ENCODE results near the gene LMAN2.
"Not testable (repeated sequence)": the region's sequence is repeated elsewhere in the genome, so short reads cannot be mapped to it uniquely, and the experiment has no call there.

Gene LMAN2

DNA sequence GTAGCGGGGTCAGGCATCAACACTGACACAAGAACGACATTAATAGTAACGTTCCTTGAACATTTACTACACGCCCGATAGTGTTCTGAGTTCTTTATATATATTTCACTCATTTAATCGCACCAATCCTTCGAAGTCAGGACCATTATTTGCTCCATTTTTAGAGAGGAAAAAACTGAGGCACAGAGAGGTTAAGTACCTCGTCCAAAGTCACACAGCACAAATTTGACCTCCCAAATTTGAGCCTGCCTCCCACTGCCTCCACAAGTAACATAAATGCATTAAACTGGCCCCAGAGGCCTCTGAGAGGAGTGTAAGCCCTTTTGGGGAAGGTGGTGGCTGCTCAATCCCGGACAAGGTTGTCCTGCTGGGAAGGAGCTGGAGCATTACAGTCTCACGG lies 12.1 kb upstream of the LMAN2 start:
- H3K23ac ChIP-seq (ENCODE audit: low read length), result no peak overlapping the region
- H3K4me1 ChIP-seq (ENCODE audit: control insufficient read depth, low read depth, low read length), result peaks cover 6% of the 10 kb centered on the region
- H2BK15ac ChIP-seq (replicated peaks; ENCODE audit: low read depth), result no peak overlapping the region
- H4K8ac ChIP-seq (ENCODE audit: low read depth, low read length), result no peak overlapping the region
- no CpG with 5 or more reads among the region's 10 CpGs for WGBS (ENCODE audit: extremely low coverage, insufficient coverage, low lambda C conversion rate)
- H3K4ac ChIP-seq (ENCODE audit: low read depth, low read length), result no peak overlapping the region
- H4K5ac ChIP-seq (ENCODE audit: low read length), result no peak overlapping the region
- H3K56ac ChIP-seq (ENCODE audit: low read length), result peak overlapping the region; percentile 43
- no peaks in the 10 kb centered on the region for H3K27me3 ChIP-seq (ENCODE audit: insufficient read depth, low read length, poor library complexity)
- no peak overlapping the region for H2BK5ac ChIP-seq (ENCODE audit: low read length)
- no peak overlapping the region for H2BK120ac ChIP-seq (ENCODE audit: low read depth, low read length)
- no peak overlapping the region for H3K9ac ChIP-seq (ENCODE audit: low read length)
- H3K36me3 ChIP-seq (ENCODE audit: control insufficient read depth, insufficient read depth, low read length), result no peaks in the 10 kb centered on the region
- no peaks in the 10 kb centered on the region for H3K79me1 ChIP-seq (ENCODE audit: low read length)
- no peak overlapping the region for H2AK5ac ChIP-seq (ENCODE audit: low read length)
- H3K4me2 ChIP-seq (ENCODE audit: low read length), result peak overlapping the region; percentile 55
- no peak for DNase-seq
- H3K4me3 ChIP-seq (ENCODE audit: low read length), result no peak overlapping the region
- H3K27ac ChIP-seq (ENCODE audit: low read depth, low read length), result no peak overlapping the region
- no peaks in the 10 kb centered on the region for H3K79me2 ChIP-seq (ENCODE audit: control insufficient read depth, insufficient read depth, low read length)
- H3K18ac ChIP-seq (ENCODE audit: low read length), result no peak overlapping the region

DNA sequence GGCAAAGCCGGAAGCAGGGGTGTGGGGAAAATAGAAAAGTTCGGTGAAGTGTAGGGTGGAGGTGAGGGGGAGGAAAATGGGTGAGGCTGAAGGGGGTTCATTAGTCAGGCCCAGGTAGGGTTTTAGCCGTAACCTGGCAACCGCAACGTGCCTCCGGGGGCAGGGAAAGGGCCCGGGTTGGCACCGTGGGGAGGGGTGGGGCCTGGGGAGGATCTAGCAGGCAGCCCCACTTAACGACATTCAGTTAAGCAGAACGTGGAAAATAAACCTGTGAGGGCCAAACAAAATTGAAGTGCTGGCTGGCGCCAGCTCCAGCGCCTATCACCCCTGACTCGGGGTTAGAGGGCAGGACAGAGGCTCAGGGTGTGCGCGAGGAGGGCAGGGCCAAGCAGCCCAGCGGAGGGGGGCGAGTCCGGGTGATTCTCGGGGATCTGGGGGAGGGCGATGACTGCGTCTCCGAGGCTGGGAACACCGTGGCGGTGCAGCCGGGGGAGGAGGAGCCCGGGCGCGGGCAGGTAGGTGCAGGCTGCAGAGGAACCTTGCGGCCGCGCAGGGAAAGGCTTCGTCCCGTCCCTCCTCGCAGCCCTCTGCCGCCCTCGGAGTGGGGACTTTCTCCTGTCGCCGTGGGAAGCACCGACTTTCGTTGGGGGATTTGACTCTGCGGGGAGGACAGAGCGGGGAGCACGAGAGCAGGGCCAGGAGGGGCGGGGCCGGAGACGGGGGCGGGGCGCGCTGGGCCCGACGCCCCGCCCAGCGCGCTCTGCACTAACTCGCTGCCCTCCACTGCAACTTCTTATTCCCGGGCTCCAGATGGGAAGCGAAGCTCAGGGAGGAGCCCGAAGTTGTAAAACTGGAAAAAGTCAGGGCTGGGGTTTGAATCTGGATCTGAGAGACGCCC lies 11.4 kb upstream of the LMAN2 start:
- H3K79me2 ChIP-seq (ENCODE audit: control insufficient read depth, insufficient read depth, low read length), result no peaks in the 10 kb centered on the region
- no peak overlapping the region for H4K8ac ChIP-seq (ENCODE audit: low read depth, low read length)
- H3K56ac ChIP-seq (ENCODE audit: low read length), result peak overlapping the region; percentile 95
- peak overlapping the region; percentile 86 for H3K9ac ChIP-seq (ENCODE audit: low read length)
- no peak overlapping the region for H2BK120ac ChIP-seq (ENCODE audit: low read depth, low read length)
- H3K4me3 ChIP-seq (ENCODE audit: low read length), result peak overlapping the region; percentile 56
- H3K27ac ChIP-seq (ENCODE audit: low read depth, low read length), result no peak overlapping the region
- no peak overlapping the region for H3K4ac ChIP-seq (ENCODE audit: low read depth, low read length)
- H3K79me1 ChIP-seq (ENCODE audit: low read length), result no peaks in the 10 kb centered on the region
- H2BK5ac ChIP-seq (ENCODE audit: low read length), result no peak overlapping the region
- no peak overlapping the region for H2AK5ac ChIP-seq (ENCODE audit: low read length)
- peak overlapping the region; percentile 96 for H3K4me2 ChIP-seq (ENCODE audit: low read length)
- DNase-seq, result peak; percentile 67
- no peak overlapping the region for H3K23ac ChIP-seq (ENCODE audit: low read length)
- H4K5ac ChIP-seq (ENCODE audit: low read length), result no peak overlapping the region
- H2BK15ac ChIP-seq (replicated peaks; ENCODE audit: low read depth), result no peak overlapping the region
- no CpG with 5 or more reads among the region's 59 CpGs for WGBS (ENCODE audit: extremely low coverage, insufficient coverage, low lambda C conversion rate)
- no peaks in the 10 kb centered on the region for H3K36me3 ChIP-seq (ENCODE audit: control insufficient read depth, insufficient read depth, low read length)
- peaks cover 6% of the 10 kb centered on the region for H3K4me1 ChIP-seq (ENCODE audit: control insufficient read depth, low read depth, low read length)
- H3K27me3 ChIP-seq (ENCODE audit: insufficient read depth, low read length, poor library complexity), result no peaks in the 10 kb centered on the region
- no peak overlapping the region for H3K18ac ChIP-seq (ENCODE audit: low read length)

- no peaks in the 10 kb centered on the region for H3K27me3 ChIP-seq (ENCODE audit: insufficient read depth, low read length, poor library complexity)
- no peak overlapping the region for H3K18ac ChIP-seq (ENCODE audit: low read length)
- H3K23ac ChIP-seq (ENCODE audit: low read length), result no peak overlapping the region
These were observed 10.8 kb upstream of the LMAN2 start for GRCh38 chr5:177362292-177362609.

DNA sequence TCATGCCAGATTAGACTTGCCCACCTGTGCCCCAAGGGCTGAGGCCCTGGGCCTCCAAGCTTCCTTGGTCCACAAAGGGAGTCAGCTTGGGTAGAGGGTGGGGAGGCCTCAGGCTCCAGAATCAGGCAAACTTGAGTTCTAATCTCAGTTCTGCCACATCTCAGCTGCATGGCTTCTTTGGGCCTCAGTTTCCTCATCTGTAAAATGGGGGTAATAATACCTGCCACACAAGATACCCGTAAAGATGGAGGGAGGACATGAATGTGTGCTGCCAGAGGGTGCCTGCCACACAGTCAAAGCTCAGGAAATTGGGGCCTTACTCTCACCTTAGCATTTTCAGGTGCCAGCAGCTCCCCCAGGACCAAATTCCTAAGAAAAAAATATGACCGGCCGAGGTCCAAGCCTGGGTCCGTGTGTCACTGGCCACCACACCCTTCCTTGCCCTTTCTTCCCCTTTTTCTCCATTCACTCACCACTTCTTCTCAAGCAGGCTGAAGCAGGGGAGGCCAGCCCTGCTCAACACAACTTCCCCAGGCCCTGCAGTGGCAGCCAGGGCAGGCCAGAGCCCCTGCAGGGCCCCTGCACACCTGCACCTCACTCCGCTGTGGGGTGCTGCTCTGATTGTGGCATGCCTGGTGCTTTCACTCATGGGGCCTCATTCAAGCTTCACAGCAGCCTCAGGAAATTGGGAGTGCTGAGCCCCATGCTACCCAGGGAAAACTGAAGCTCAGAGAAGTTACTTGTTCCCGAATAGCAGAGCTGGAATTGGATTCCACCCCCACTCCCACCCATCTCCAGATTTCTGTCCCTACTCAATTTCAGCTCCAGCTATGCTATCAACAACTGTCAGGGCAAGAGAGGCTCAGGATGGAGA lies 10.2 kb upstream of the LMAN2 start:
- Histone ChIP-seq H2BK5ac (ENCODE audit: low read length) (no peak overlapping the region), H4K8ac (ENCODE audit: low read depth, low read length) (no peak overlapping the region), H3K4me1 (ENCODE audit: control insufficient read depth, low read depth, low read length) (peaks cover 4% of the 10 kb centered on the region), H3K79me2 (ENCODE audit: control insufficient read depth, insufficient read depth, low read length) (no peaks in the 10 kb centered on the region), H3K56ac (ENCODE audit: low read length) (no peak overlapping the region), H3K18ac (ENCODE audit: low read length) (no peak overlapping the region), H3K36me3 (ENCODE audit: control insufficient read depth, insufficient read depth, low read length) (no peaks in the 10 kb centered on the region), H2BK120ac (ENCODE audit: low read depth, low read length) (no peak overlapping the region), H3K4ac (ENCODE audit: low read depth, low read length) (no peak overlapping the region), H4K5ac (ENCODE audit: low read length) (no peak overlapping the region), H3K4me2 (ENCODE audit: low read length) (no peak overlapping the region), H3K27ac (ENCODE audit: low read depth, low read length) (no peak overlapping the region), H3K23ac (ENCODE audit: low read length) (no peak overlapping the region), H2AK5ac (ENCODE audit: low read length) (no peak overlapping the region), H3K4me3 (ENCODE audit: low read length) (no peak overlapping the region), H3K9ac (ENCODE audit: low read length) (no peak overlapping the region), H3K79me1 (ENCODE audit: low read length) (no peaks in the 10 kb centered on the region), H2BK15ac (replicated peaks; ENCODE audit: low read depth) (no peak overlapping the region), H3K27me3 (ENCODE audit: insufficient read depth, low read length, poor library complexity) (no peaks in the 10 kb centered on the region)
- no peak for DNase-seq
- WGBS (ENCODE audit: extremely low coverage, insufficient coverage, low lambda C conversion rate), result no CpG with 5 or more reads among the region's 6 CpGs

More at GRCh38 chr5:177362292-177362609, 10.8 kb upstream of the LMAN2 start:
- no peak overlapping the region for H4K5ac ChIP-seq (ENCODE audit: low read length)
- no peak overlapping the region for H3K4me2 ChIP-seq (ENCODE audit: low read length)
- no peak overlapping the region for H2BK5ac ChIP-seq (ENCODE audit: low read length)
- WGBS (ENCODE audit: extremely low coverage, insufficient coverage, low lambda C conversion rate), result no CpG with 5 or more reads among the region's 8 CpGs
- no peaks in the 10 kb centered on the region for H3K79me1 ChIP-seq (ENCODE audit: low read length)
- H2BK15ac ChIP-seq (replicated peaks; ENCODE audit: low read depth), result no peak overlapping the region
- H2AK5ac ChIP-seq (ENCODE audit: low read length), result no peak overlapping the region
- no peak overlapping the region for H3K9ac ChIP-seq (ENCODE audit: low read length)
- H3K36me3 ChIP-seq (ENCODE audit: control insufficient read depth, insufficient read depth, low read length), result no peaks in the 10 kb centered on the region
- H2BK120ac ChIP-seq (ENCODE audit: low read depth, low read length), result no peak overlapping the region
- H3K4me3 ChIP-seq (ENCODE audit: low read length), result no peak overlapping the region
- H3K4me1 ChIP-seq (ENCODE audit: control insufficient read depth, low read depth, low read length), result peaks cover 4% of the 10 kb centered on the region
- H4K8ac ChIP-seq (ENCODE audit: low read depth, low read length), result no peak overlapping the region
- H3K4ac ChIP-seq (ENCODE audit: low read depth, low read length), result no peak overlapping the region
- H3K79me2 ChIP-seq (ENCODE audit: control insufficient read depth, insufficient read depth, low read length), result no peaks in the 10 kb centered on the region
- H3K56ac ChIP-seq (ENCODE audit: low read length), result peak overlapping the region; percentile 95
- no peak for DNase-seq
- H3K27ac ChIP-seq (ENCODE audit: low read depth, low read length), result no peak overlapping the region

DNA sequence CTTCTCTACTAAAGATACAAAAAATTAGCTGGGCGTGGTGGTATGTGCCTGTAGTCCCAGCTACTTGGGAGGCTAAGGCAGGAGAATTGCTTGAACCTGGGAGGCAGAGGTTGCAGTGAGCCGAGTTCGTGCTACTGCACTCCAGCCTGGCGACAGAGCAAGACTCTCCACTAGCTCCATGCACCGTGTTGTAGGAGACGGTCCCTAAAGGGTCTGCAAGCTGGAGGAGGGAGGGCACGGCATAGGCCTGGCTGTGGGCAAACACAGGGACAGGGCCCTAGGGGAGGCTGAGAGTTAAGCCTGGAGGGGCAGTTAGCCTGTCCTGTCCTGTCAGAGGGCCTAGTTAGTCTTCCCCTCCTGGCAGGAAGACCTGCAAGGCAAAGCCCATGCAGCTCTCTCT lies 9.3 kb upstream of the LMAN2 start:
- H3K23ac ChIP-seq (ENCODE audit: low read length); H3K18ac ChIP-seq (ENCODE audit: low read length); DNase-seq; H3K56ac ChIP-seq (ENCODE audit: low read length); H3K27ac ChIP-seq (ENCODE audit: low read depth, low read length); H3K4me3 ChIP-seq (ENCODE audit: low read length); H3K36me3 ChIP-seq (ENCODE audit: control insufficient read depth, insufficient read depth, low read length); H3K79me2 ChIP-seq (ENCODE audit: control insufficient read depth, insufficient read depth, low read length); H3K4me1 ChIP-seq (ENCODE audit: control insufficient read depth, low read depth, low read length); H2BK5ac ChIP-seq (ENCODE audit: low read length); H2BK15ac ChIP-seq (replicated peaks; ENCODE audit: low read depth); H3K4ac ChIP-seq (ENCODE audit: low read depth, low read length); H3K79me1 ChIP-seq (ENCODE audit: low read length); H3K27me3 ChIP-seq (ENCODE audit: insufficient read depth, low read length, poor library complexity); H2BK120ac ChIP-seq (ENCODE audit: low read depth, low read length); H4K8ac ChIP-seq (ENCODE audit: low read depth, low read length); H3K9ac ChIP-seq (ENCODE audit: low read length); H3K4me2 ChIP-seq (ENCODE audit: low read length); H2AK5ac ChIP-seq (ENCODE audit: low read length); H4K5ac ChIP-seq (ENCODE audit: low read length): not testable (repeated sequence)
- no CpG with 5 or more reads among the region's 7 CpGs for WGBS (ENCODE audit: extremely low coverage, insufficient coverage, low lambda C conversion rate)
